ENCODE results near the gene COL1A2.

Gene COL1A2

GRCh38 chr7:94382746-94383145, 11.9 kb upstream of the COL1A2 start:
- no peak for DNase-seq (ENCODE audit: low read depth in 1 of 2, low spot score in 1 of 2)

GRCh38 chr7:94384315-94384714, 10.4 kb upstream of the COL1A2 start:
- DNase-seq (ENCODE audit: low read depth in 1 of 2, low spot score in 1 of 2): no peak

GRCh38 chr7:94386416-94386815, 8.3 kb upstream of the COL1A2 start:
- DNase-seq (ENCODE audit: low read depth in 1 of 2, low spot score in 1 of 2): no peak

- DNase-seq (ENCODE audit: low read depth in 1 of 2, low spot score in 1 of 2): no peak
Measured at GRCh38 chr7:94388540-94388939, 6.2 kb upstream of the COL1A2 start.

GRCh38 chr7:94389381-94389780, 5.3 kb upstream of the COL1A2 start:
- DNase-seq (ENCODE audit: low read depth in 1 of 2, low spot score in 1 of 2): no peak

GRCh38 chr7:94391726-94392392, 2.8 kb upstream of the COL1A2 start:
- DNase-seq (ENCODE audit: low read depth in 1 of 2, low spot score in 1 of 2): no peak

GRCh38 chr7:94392393-94392786, 2.3 kb upstream of the COL1A2 start:
- no peak for DNase-seq (ENCODE audit: low read depth in 1 of 2, low spot score in 1 of 2)

- DNase-seq (ENCODE audit: low read depth in 1 of 2, low spot score in 1 of 2): no peak
Measured at GRCh38 chr7:94393246-94394108, 1.2 kb upstream of the COL1A2 start.

GRCh38 chr7:94394109-94394436, 622 bp upstream of the COL1A2 start:
- no peak for DNase-seq (ENCODE audit: low read depth in 1 of 2, low spot score in 1 of 2)

GRCh38 chr7:94395141-94396036, 694 bp downstream of the COL1A2 start:
- peak in 1 of 2 donors; percentile 7 for DNase-seq (ENCODE audit: low read depth in 1 of 2, low spot score in 1 of 2)

GRCh38 chr7:94396037-94396431, 1.3 kb downstream of the COL1A2 start:
- no peak for DNase-seq (ENCODE audit: low read depth in 1 of 2, low spot score in 1 of 2)

GRCh38 chr7:94396596-94396995, 1.9 kb downstream of the COL1A2 start:
- no peak for DNase-seq (ENCODE audit: low read depth in 1 of 2, low spot score in 1 of 2)

GRCh38 chr7:94397722-94398121, 3.0 kb downstream of the COL1A2 start:
- DNase-seq (ENCODE audit: low read depth in 1 of 2, low spot score in 1 of 2): no peak

GRCh38 chr7:94398841-94399240, 4.1 kb downstream of the COL1A2 start:
- no peak for DNase-seq (ENCODE audit: low read depth in 1 of 2, low spot score in 1 of 2)

GRCh38 chr7:94400022-94400421, 5.3 kb downstream of the COL1A2 start:
- no peak for DNase-seq (ENCODE audit: low read depth in 1 of 2, low spot score in 1 of 2)

- no peak for DNase-seq (ENCODE audit: low read depth in 1 of 2, low spot score in 1 of 2)
Measured at GRCh38 chr7:94400643-94401427, 6.1 kb downstream of the COL1A2 start.

GRCh38 chr7:94401428-94401814, 6.7 kb downstream of the COL1A2 start:
- no peak for DNase-seq (ENCODE audit: low read depth in 1 of 2, low spot score in 1 of 2)

GRCh38 chr7:94403546-94403945, 8.9 kb downstream of the COL1A2 start:
- DNase-seq (ENCODE audit: low read depth in 1 of 2, low spot score in 1 of 2): no peak

- no peak for DNase-seq (ENCODE audit: low read depth in 1 of 2, low spot score in 1 of 2)
Measured at GRCh38 chr7:94405506-94405905, 10.8 kb downstream of the COL1A2 start.

- no peak for DNase-seq (ENCODE audit: low read depth in 1 of 2, low spot score in 1 of 2)
Measured at GRCh38 chr7:94406696-94407095, 12.0 kb downstream of the COL1A2 start.
